OCI-LY7 (cell line): Measurements from ENCODE around the gene CBFA2T2. TPM values are rescaled to one million over a fixed set of nuclear protein-coding genes. Genes with fewer than 3 reads are reported as not detected.

Experiments
- BruUV-seq: library from RNA; stranded (reverse); fragments of 400-500 nt; replicated peaks from 2 replicates; lab custom pipeline; 2021; lab: Mats Ljungman, UMichigan
- CTCF ChIA-PET: fragments of 300-600 bp; sonication (Branson Sonifier 250); formaldehyde crosslinking; loops from one replicate; lab custom pipeline; 2022; ENCODE audit warnings: antibody characterized with exemption; ENCODE audit not compliant: unreplicated experiment; lab: Charles Lee
- POLR2A ChIA-PET: fragments of 300-600 bp; sonication (Branson Sonifier 250); formaldehyde crosslinking; loops from one replicate; lab custom pipeline; 2022; ENCODE audit warnings: antibody characterized with exemption; lab: Charles Lee
- DNase-seq: peaks from one replicate; pipeline ENCODE4 v3.0.0-alpha.2; 2015; ENCODE audit warnings: low spot score
- H2AFZ ChIP-seq: fragments of 200-600 bp; sonication (generic), shearing (Covaris generic); 2 replicates; pipeline ENCODE4 v1.6.1; 2014; ENCODE audit warnings: mild to moderate bottlenecking, antibody characterized with exemption, low read length, moderate library complexity
- H3K27ac ChIP-seq: fragments of 200-600 bp; sonication (generic); 2 replicates; pipeline ENCODE4 v1.5.1; 2014; ENCODE audit warnings: mixed run types, low read depth, mild to moderate bottlenecking, moderate library complexity, low read length, inconsistent platforms; ENCODE audit not compliant: poor library complexity, severe bottlenecking
- H3K36me3 ChIP-seq: fragments of 200-600 bp; sonication (generic); 2 replicates; pipeline ENCODE4 v1.6.1; 2014; ENCODE audit warnings: mild to moderate bottlenecking, antibody characterized with exemption, low read length, moderate library complexity, mixed read lengths; ENCODE audit not compliant: insufficient read depth
- H3K4me1 ChIP-seq: fragments of 200-600 bp; sonication (generic); 2 replicates; pipeline ENCODE4 v1.5.1; 2014; ENCODE audit warnings: mild to moderate bottlenecking, low read length; ENCODE audit not compliant: insufficient read depth, poor library complexity, severe bottlenecking
- H3K4me2 ChIP-seq: fragments of 200-600 bp; sonication (generic); 2 replicates; pipeline ENCODE4 v1.6.1; 2014; ENCODE audit warnings: mild to moderate bottlenecking, low read length
- H3K4me3 ChIP-seq: fragments of 200-600 bp; sonication (generic); 2 replicates; pipeline ENCODE4 v1.5.1; 2014; ENCODE audit warnings: mild to moderate bottlenecking, low read depth, low read length; ENCODE audit not compliant: poor library complexity, severe bottlenecking
- H3K79me2 ChIP-seq: fragments of 200-600 bp; sonication (generic); 2 replicates; pipeline ENCODE4 v1.6.1; 2016; ENCODE audit warnings: low read depth, mild to moderate bottlenecking, low read length, moderate library complexity, mixed read lengths; ENCODE audit not compliant: insufficient read depth
- H3K9me2 ChIP-seq: fragments of 200-600 bp; sonication (generic); 2 replicates; pipeline ENCODE4 v1.6.1; 2016; ENCODE audit warnings: mild to moderate bottlenecking, low read length, mixed read lengths; ENCODE audit not compliant: insufficient read depth
- H3K9me3 ChIP-seq: fragments of 200-600 bp; sonication (generic); 2 replicates; pipeline ENCODE4 v1.6.1; 2014; ENCODE audit warnings: mild to moderate bottlenecking, mixed run types, low read length, mixed read lengths
- H4K20me1 ChIP-seq: fragments of 200-600 bp; sonication (generic); 2 replicates; pipeline ENCODE4 v1.6.1; 2014; ENCODE audit warnings: mild to moderate bottlenecking, antibody characterized with exemption, low read length, moderate library complexity, mixed read lengths; ENCODE audit not compliant: insufficient read depth
- EZH2phosphoT487 ChIP-seq: fragments of 200-600 bp; sonication (generic); IDR thresholded peaks from 2 replicates; pipeline ENCODE4 v1.6.1; 2018; ENCODE audit warnings: low read depth, borderline replicate concordance, mild to moderate bottlenecking, mixed run types, antibody characterized with exemption, low read length, moderate library complexity, mixed read lengths
- intact Hi-C: fragments of 100-400 bp; cut with micrococcal nuclease; formaldehyde crosslinking; loops from one replicate; pipeline ENCODE4 v1.10.0; 2022; ENCODE audit not compliant: unreplicated experiment
- total RNA-seq, 2 experiments: library from RNA; depleted of rRNA in 1 of 2; stranded (reverse); fragments of >200 nt in 1 of 2; shearing (Covaris generic) in 1 of 2; gene quantifications; 2 replicates each; pipeline ENCODE4 v1.2.3, GENCODE V29; 2014 to 2022
- TF ChIP-seq, protein P1 (sequence below): fragments of 200-600 bp; sonication (generic); conservative IDR thresholded peaks from 2 replicates; pipeline ENCODE4 v1.5.1; 2014; ENCODE audit warnings: mild to moderate bottlenecking, antibody characterized with exemption, low read length, moderate library complexity, mixed read lengths

Gene CBFA2T2
- total RNA-seq, 2 experiments from 2014 or later, result 20.7 to 32.9 TPM

DNA sequence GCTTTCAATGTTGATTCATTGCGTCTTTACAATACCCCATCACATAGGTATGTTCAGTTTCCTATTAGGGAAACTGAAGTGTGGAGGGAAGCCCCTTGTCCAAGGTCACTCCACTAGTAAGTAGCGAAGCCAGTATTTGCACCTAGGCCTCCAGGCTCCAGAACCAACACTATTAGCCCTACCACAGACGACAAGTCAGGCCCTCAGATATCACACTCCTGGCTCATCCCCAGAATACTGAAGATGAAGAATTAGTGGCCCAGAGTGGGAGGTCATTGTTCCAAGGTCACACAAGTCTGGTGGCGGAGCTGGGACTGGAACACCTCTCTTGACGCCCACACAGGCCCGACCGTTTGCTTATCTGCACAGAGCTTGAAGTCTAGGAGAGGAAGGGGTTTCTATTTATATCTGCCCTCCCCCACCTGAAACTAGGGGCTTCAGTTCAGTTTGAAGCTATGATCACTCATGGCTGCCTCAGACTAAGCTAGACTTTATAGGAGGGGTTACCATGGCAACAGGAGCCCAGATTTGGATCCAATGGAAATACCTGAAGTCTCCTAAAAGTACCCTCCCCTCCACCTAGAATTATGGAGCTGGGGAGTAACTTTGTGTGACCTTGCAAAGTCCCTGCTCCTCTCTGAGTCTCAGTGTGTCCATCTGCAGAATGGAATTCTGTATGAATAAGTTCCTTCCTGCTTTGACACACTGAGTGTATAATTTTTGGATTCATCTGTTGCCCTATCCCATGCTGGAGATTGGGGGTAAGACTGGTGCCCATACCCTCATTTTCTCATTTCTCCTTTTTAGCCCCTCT is 48.5 kb upstream of the CBFA2T2 start:
- peaks cover 43% of the 10 kb centered on the region; the same call in 1 of the 2 replicates for H3K79me2 ChIP-seq
- H3K4me3 ChIP-seq, result peak overlapping the region; percentile 76
- no peaks in the 10 kb centered on the region for H3K9me2 ChIP-seq
- POLR2A ChIA-PET, result interaction anchor here (1.0 to 1.6 kb wide), 6 partner anchors 10 to 121 kb away, joined by 3 to 7 read pairs (median 4); partner anchors contain the start of gene CDK5RAP1
- H4K20me1 ChIP-seq, result no peaks in the 10 kb centered on the region
- TF ChIP-seq, protein P1, sequence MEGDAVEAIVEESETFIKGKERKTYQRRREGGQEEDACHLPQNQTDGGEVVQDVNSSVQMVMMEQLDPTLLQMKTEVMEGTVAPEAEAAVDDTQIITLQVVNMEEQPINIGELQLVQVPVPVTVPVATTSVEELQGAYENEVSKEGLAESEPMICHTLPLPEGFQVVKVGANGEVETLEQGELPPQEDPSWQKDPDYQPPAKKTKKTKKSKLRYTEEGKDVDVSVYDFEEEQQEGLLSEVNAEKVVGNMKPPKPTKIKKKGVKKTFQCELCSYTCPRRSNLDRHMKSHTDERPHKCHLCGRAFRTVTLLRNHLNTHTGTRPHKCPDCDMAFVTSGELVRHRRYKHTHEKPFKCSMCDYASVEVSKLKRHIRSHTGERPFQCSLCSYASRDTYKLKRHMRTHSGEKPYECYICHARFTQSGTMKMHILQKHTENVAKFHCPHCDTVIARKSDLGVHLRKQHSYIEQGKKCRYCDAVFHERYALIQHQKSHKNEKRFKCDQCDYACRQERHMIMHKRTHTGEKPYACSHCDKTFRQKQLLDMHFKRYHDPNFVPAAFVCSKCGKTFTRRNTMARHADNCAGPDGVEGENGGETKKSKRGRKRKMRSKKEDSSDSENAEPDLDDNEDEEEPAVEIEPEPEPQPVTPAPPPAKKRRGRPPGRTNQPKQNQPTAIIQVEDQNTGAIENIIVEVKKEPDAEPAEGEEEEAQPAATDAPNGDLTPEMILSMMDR, result no peak
- no peak for TF ChIP-seq EZH2phosphoT487
- H3K9me3 ChIP-seq, result no peaks in the 10 kb centered on the region
- TSS peak; percentile 53 for BruUV-seq
- CTCF ChIA-PET, result interaction anchor here (1.2 kb wide), 1 partner anchor 39 kb away, joined by 5 read pairs; no protein-coding TSS in a partner anchor
- peaks cover 22% of the 10 kb centered on the region for H3K36me3 ChIP-seq
- peak overlapping the region; percentile 15; the same call in 1 of the 2 replicates for H2AFZ ChIP-seq
- H3K27ac ChIP-seq, result peak overlapping the region; percentile 95
- peak overlapping the region; percentile 93 for H3K4me2 ChIP-seq
- peaks cover 63% of the 10 kb centered on the region for H3K4me1 ChIP-seq
- intact Hi-C loops, result no loop called here
- peak; percentile 81 for DNase-seq

DNA sequence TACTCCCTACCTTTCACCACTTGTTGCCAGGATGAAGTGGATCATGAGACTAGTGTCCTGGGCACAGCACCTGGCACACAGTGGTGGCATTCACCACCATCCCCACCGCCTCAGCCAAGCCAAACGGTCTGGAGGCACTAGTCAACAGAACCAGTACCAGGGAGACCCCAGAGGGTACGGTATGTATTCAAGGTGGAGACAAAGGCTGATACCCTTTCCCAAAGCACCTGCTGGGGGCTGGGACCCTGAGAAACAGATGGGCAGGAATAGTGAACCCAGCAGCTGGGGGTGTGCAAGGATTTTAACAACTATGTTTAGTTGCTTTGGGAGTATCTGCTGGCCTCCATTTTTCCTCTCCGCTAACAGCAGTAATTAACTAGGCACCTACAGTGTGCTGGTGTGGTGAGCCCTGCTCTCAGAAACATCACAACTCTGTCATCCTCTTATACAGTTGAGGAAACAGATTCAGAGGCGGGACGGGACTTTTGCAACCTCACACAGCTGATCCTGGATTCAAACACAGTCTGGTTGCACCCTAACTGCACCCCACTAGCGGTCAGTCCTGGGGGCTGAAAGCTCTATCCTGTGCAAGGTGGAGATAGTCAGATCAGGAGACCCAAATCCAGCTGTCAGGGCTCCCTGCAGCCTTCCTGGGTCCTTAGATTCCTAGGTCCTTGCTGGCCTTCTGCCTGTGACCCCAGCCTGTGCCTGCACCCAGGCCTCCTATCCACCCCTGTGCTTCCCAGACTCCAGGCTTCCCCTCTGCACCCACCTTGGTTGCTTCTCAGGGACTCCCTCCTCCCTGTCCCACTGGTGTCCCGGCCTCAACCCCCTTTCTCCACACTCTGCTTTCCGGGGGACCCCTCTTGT is 47.5 kb upstream of the CBFA2T2 start:
- Histone ChIP-seq H2AFZ (no peak overlapping the region; the same call in 1 of the 2 replicates), H3K9me3 (no peaks in the 10 kb centered on the region), H3K4me1 (peaks cover 73% of the 10 kb centered on the region), H3K4me2 (peak overlapping the region; percentile 93), H3K36me3 (peaks cover 19% of the 10 kb centered on the region), H3K79me2 (peaks cover 43% of the 10 kb centered on the region; the same call in 1 of the 2 replicates), H4K20me1 (no peaks in the 10 kb centered on the region), H3K9me2 (no peaks in the 10 kb centered on the region), H3K4me3 (peak overlapping the region; percentile 76), H3K27ac (peak overlapping the region; percentile 95)
- CTCF ChIA-PET, result interaction anchor here (0.6 to 1.2 kb wide), 2 partner anchors 40 to 1085 kb away, joined by 3 to 5 read pairs; no protein-coding TSS in a partner anchor
- BruUV-seq, result no TSS peak
- no peak for TF ChIP-seq EZH2phosphoT487
- TF ChIP-seq, protein P1, result no peak
- POLR2A ChIA-PET, result interaction anchor here (1.0 to 1.6 kb wide), 4 partner anchors 8 to 33 kb away, joined by 3 to 7 read pairs (median 4); no protein-coding TSS in a partner anchor
- intact Hi-C loops, result loop anchor here (2.0 kb wide), 1 partner anchor 26 kb away; no protein-coding TSS in a partner anchor
- peak; percentile 66 for DNase-seq
